SIG-M5 treated with dmso at 0.1 percent for 504 hours (cell line): Measurements from ENCODE around the gene TBX3.
A peak's percentile ranks its signal among the peaks of the same experiment; 100 is the strongest.

ENCODE experiments used
- DNase-seq: peaks from one replicate; lab custom pipeline; 2025; ENCODE audit not compliant: unreplicated experiment; lab: John Stamatoyannopoulos, UW

Gene TBX3

DNA sequence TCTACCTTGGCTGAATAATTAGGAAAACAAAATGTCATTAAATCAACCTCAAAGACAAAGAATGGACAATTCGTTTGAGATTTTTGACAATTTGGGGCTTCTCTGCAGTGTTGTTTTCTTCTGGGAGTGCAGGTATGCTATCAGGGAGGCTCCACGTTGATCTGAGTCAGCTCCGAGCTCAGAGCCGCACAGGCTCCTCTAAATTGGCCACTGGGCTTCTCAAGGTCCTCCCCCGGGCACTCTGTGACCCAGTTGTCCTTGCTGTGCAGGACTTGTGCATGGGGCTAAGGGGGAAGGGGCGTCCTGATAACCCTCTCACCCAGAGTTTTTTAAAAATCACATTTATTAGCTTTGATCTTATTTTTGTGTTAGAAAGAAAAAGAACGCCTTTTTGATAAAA, 52.7 kb downstream of the TBX3 start:
- no peak for DNase-seq

GRCh38 chr12:114628199-114628598, 55.8 kb downstream of the TBX3 start:
- no peak for DNase-seq

DNA sequence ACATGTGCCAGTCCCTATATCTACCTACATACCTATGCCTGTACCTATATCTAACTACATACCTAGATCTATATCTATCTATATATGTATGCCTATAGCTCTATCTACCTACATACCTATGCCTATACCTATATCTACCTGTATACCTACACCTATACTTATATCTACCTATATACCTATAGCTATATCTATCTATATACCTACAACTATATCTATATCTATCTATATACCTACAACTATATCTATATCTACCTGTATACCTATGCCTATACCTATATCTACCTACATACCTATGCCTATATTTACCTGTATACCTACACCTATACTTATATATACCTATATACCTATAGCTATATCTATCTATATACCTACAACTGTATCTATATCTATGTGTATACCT, 56.6 kb downstream of the TBX3 start:
- DNase-seq: no peak

- DNase-seq: peak; percentile 36
Observed at GRCh38 chr12:114625294-114625851, 58.6 kb downstream of the TBX3 start.

DNA sequence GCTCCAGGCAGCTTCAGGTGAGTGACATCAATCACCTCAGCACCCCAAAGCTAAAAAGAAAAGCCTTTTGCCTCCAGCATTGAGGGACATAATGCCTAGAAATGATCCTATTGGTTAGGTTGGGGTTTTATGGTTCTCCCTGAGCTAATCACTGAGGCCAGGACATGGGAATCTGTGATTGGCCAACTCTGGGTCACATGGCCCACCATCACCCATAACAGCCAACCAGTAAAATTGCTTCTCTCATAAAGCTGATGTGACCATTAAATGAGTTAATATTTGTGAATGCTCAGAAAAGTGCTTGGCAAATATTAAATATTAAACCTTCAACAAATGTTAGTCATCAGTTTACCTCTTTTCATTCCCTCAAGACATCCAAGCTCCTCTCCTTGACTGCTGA, 60.2 kb downstream of the TBX3 start:
- no peak for DNase-seq
